ENCODE data around the gene PDE4B. TPM values are rescaled to one million over a fixed set of nuclear protein-coding genes. Genes with fewer than 3 reads are reported as not detected.

The PDE4B gene
- total and polyA plus RNA-seq, 9 of the 15 experiments (the other 6 are each of a cell fraction or from before 2014, with no cell fraction given): 0.09 TPM; not detected in 8

DNA sequence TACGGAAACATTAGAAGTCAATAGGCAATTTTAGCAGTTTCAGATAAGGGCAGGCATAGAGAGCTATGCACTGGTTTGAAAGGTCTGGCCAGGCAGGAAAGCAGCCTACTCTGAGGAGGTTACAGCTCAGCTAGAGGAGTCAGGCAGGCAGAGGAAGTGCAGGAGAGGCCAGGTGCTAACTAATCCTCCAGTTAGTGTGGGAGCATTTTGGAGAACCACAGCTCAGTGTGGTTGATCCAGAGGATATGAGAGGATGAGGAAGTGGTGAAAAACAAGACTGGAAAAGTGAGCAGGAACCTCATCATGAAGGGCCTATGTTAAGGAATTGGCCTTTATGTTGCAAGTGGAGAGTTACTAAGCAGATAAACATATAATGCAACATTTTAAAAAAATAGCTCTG is 458.9 kb downstream of the PDE4B start:
- Histone ChIP-seq H3K4me1 (replicated peaks in 1 of 2; ENCODE audit: control insufficient read depth in 2 of 2, insufficient read depth in 2 of 2, low read length in 2 of 2) (no peaks in the 10 kb centered on the region), H3K27ac (ENCODE audit: extremely low read depth, low read depth, low read length) (no peak overlapping the region), H3K4me2 (ENCODE audit: insufficient read depth, low read length) (no peak overlapping the region), H3K4me3 (no peak overlapping the region), H3K9me3 (replicated peaks; ENCODE audit: control insufficient read depth, insufficient read depth, low read depth, low read length) (no peaks in the 10 kb centered on the region), H4K20me1 (replicated peaks; ENCODE audit: control insufficient read depth, insufficient read depth, low read length) (no peaks in the 10 kb centered on the region), H2AFZ (ENCODE audit: low read depth, low read length) (no peak overlapping the region), H3K36me3 (ENCODE audit: control insufficient read depth, insufficient read depth, low read length) (no peaks in the 10 kb centered on the region), H3K27me3 (ENCODE audit: control insufficient read depth in 2 of 2, insufficient read depth in 2 of 2, low read length in 2 of 2) (peaks cover 0 to 2% of the 10 kb centered on the region in 2 experiments; a peak in 1 of 5 replicates), H3K79me2 (ENCODE audit: control insufficient read depth, insufficient read depth, low read length) (no peaks in the 10 kb centered on the region), H3K9me1 (ENCODE audit: control insufficient read depth, insufficient read depth, low read length) (no peaks in the 10 kb centered on the region), H3K9ac (ENCODE audit: insufficient read depth in 1 of 2, low read depth in 2 of 2, low read length in 2 of 2) (no peak overlapping the region)
- intact Hi-C loops (cut with micrococcal nuclease) (loop anchor here (5.0 kb wide), 1 partner anchor 476 kb away; no protein-coding TSS in a partner anchor), in situ Hi-C loops (cut with MboI) (no loop called here)
- ChIA-PET POLR2A (no interaction called here), CTCF (ENCODE audit: low intra/inter-chr PET ratio) (no interaction called here)
- FAIRE-seq: no peak
- WGBS (ENCODE audit: insufficient coverage, low coverage, missing lambda C conversion rate): 0% methylated on average over 1 of the region's 1 CpG
- no TSS peak for BruUV-seq (replicated peaks)
- DNase-seq (ENCODE audit: extremely low read depth in 1 of 4, low spot score in 3 of 4): no peak
- no peak for ATAC-seq
- TF ChIP-seq, protein P1, sequence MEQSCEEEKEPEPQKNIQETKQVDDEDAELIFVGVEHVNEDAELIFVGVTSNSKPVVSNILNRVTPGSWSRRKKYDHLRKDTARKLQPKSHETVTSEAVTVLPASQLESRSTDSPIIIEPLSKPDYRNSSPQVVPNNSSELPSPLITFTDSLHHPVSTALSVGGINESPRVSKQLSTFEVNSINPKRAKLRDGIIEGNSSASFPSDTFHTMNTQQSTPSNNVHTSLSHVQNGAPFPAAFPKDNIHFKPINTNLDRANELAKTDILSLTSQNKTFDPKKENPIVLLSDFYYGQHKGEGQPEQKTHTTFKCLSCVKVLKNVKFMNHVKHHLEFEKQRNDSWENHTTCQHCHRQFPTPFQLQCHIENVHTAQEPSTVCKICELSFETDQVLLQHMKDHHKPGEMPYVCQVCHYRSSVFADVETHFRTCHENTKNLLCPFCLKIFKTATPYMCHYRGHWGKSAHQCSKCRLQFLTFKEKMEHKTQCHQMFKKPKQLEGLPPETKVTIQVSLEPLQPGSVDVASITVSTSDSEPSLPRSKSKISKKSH (CRISPR knock-in tag; IDR thresholded peaks at IDR 0.05): no peak
- peak; percentile 25; the same call in 1 of the 2 replicates for TF ChIP-seq SPI1 (IDR thresholded peaks at IDR 0.05; ENCODE audit: borderline replicate concordance, low read depth, low read length)

DNA sequence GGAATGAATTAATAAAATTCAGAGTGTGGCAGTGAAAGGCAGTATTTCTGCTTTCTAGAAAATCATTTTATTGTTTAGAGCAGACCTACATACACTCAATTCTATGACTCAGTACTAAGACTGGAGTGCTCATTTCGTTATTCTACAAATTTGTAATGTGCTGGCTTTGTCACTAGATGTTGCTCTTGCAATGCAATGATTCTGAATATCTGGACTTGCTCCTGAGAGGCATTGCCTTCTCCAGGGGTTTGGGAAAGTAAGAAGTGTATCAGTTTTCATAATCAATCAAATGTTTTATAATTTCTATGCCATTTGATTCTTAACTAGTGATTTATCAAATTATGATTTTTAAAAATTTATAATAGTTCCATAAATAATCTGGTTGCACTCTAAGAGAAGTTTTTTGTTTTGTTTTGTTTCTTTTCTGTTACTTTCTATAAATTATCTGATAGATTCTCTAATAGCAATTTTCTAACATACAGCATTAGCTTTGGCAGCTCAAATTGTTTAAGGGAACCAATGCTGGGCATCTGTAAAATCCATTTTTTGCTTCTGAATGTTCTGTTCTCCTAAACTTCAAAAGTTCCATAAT is 460.7 kb downstream of the PDE4B start:
- H3K4me1 ChIP-seq (replicated peaks in 1 of 2; ENCODE audit: control insufficient read depth in 2 of 2, insufficient read depth in 2 of 2, low read length in 2 of 2): no peaks in the 10 kb centered on the region
- no peaks in the 10 kb centered on the region for H3K79me2 ChIP-seq (ENCODE audit: control insufficient read depth, insufficient read depth, low read length)
- H3K27me3 ChIP-seq (ENCODE audit: control insufficient read depth in 2 of 2, insufficient read depth in 2 of 2, low read length in 2 of 2): no peaks in the 10 kb centered on the region
- H3K36me3 ChIP-seq (ENCODE audit: control insufficient read depth, insufficient read depth, low read length): no peaks in the 10 kb centered on the region
- H2AFZ ChIP-seq (ENCODE audit: low read depth, low read length): no peak overlapping the region
- H4K20me1 ChIP-seq (replicated peaks; ENCODE audit: control insufficient read depth, insufficient read depth, low read length): no peaks in the 10 kb centered on the region
- no peak overlapping the region for H3K9ac ChIP-seq (ENCODE audit: insufficient read depth in 1 of 2, low read depth in 2 of 2, low read length in 2 of 2)
- FAIRE-seq: peak; percentile 48
- ChIA-PET POLR2A (interaction anchor here (1.0 kb wide), 1 partner anchor 17 kb away, joined by 3 read pairs; no protein-coding TSS in a partner anchor), CTCF (ENCODE audit: low intra/inter-chr PET ratio) (interaction anchor here (0.8 to 2.8 kb wide), 2 partner anchors 193 to 250 kb away, joined by 3 to 19 read pairs; no protein-coding TSS in a partner anchor)
- 0% methylated on average over 1 of the region's 1 CpG for WGBS (ENCODE audit: insufficient coverage, low coverage, missing lambda C conversion rate)
- no peak overlapping the region for H3K4me3 ChIP-seq
- in situ Hi-C loops (cut with MboI): no loop called here
- intact Hi-C loops (cut with micrococcal nuclease): loop anchor here (1.0 to 5.0 kb wide), 3 partner anchors 193 to 474 kb away; no protein-coding TSS in a partner anchor
- DNase-seq (ENCODE audit: extremely low read depth in 1 of 4, low spot score in 3 of 4): peak in 2 of 4 experiments; percentile 28 to 32
- no peak overlapping the region for H3K27ac ChIP-seq (ENCODE audit: extremely low read depth, low read depth, low read length)
- no peaks in the 10 kb centered on the region for H3K9me3 ChIP-seq (replicated peaks; ENCODE audit: control insufficient read depth, insufficient read depth, low read depth, low read length)
- no TSS peak for BruUV-seq (replicated peaks)
- peak; percentile 81 for ATAC-seq
- no peak overlapping the region for H3K4me2 ChIP-seq (ENCODE audit: insufficient read depth, low read length)
- no peaks in the 10 kb centered on the region for H3K9me1 ChIP-seq (ENCODE audit: control insufficient read depth, insufficient read depth, low read length)
- TF ChIP-seq, protein P2, sequence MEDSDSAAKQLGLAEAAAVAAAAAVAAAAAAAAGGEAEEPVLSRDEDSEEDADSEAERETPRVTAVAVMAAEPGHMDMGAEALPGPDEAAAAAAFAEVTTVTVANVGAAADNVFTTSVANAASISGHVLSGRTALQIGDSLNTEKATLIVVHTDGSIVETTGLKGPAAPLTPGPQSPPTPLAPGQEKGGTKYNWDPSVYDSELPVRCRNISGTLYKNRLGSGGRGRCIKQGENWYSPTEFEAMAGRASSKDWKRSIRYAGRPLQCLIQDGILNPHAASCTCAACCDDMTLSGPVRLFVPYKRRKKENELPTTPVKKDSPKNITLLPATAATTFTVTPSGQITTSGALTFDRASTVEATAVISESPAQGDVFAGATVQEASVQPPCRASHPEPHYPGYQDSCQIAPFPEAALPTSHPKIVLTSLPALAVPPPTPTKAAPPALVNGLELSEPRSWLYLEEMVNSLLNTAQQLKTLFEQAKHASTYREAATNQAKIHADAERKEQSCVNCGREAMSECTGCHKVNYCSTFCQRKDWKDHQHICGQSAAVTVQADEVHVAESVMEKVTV (CRISPR knock-in tag; IDR thresholded peaks at IDR 0.05): peak; percentile 74
- TF ChIP-seq ZNF12 (CRISPR knock-in tag; IDR thresholded peaks at IDR 0.05) (no peak), CHD4 (IDR thresholded peaks at IDR 0.05; ENCODE audit: insufficient read depth, insufficient replicate concordance, low read depth, low read length, poor library complexity, severe bottlenecking) (no peak), ZNF165 (CRISPR knock-in tag; IDR thresholded peaks at IDR 0.05; ENCODE audit: borderline replicate concordance) (no peak), WHSC1 (IDR thresholded peaks at IDR 0.05; ENCODE audit: low read length) (no peak), SRSF9 (IDR thresholded peaks at IDR 0.05; ENCODE audit: borderline replicate concordance, low read depth, low read length) (no peak), SMC3 (conservative IDR thresholded peaks at IDR 0.05; ENCODE audit: insufficient read depth, low read depth, low read length) (0 out of 2 replicates have a peak, but pooled peaks have one; percentile 24), NFIX (CRISPR knock-in tag; IDR thresholded peaks at IDR 0.05; ENCODE audit: low read depth) (no peak), FIP1L1 (IDR thresholded peaks at IDR 0.05; ENCODE audit: low read depth, low read length, poor library complexity, severe bottlenecking) (no peak), ARID1B (IDR thresholded peaks at IDR 0.05) (no peak)
